Measurements from ENCODE around the gene CEMP1.
"Not testable (repeated sequence)": the region's sequence is repeated elsewhere in the genome, so short reads cannot be mapped to it uniquely, and the experiment has no call there.

Gene CEMP1

DNA sequence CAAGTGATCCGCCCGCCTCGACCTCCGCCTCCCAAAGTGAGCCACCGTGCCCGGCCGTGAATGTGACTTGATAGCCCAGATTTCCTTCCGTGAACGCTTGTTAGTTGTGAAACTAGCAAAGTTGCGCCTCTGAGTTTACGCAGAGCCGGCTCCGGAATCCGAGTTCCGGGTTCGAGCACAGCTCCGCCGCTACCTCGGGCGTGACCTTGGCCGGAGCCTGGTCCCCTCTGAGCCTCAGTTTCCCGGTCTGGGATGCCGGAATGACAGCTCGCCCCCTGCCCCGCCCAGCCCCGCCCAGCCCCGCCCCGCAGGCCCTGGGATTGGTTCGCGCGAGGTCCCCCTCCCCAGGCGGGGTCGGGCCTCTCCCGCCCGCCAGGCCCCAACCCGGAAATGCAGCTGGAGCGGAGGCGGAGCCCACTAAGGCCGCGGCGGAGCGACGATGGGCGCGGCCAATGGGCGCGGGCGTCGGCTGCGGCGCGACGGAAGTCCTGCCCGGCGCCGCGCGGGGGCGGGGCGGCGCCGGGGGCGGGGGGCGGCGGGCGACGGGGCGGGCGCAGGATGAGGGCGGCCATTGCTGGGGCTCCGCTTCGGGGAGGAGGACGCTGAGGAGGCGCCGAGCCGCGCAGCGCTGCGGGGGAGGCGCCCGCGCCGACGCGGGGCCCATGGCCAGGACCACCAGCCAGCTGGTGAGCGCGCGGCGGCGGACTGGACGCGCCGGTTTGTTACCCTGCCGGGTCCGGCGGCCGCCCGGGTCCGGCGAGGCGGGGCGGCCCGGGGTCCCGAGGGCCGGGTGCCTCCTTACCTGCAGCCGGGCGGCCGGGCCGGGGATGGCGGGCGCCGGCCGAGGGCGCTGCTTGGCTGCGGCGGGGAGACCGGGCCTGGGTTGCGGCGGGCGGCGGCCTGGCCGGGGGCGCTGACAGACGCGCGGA lies 6.5 kb upstream of the CEMP1 start, which contains the start of gene PDPK1:
Gene PDPK1, plus strand, starts transcription at position 571 of the 929 bp plus-strand sequence. Its CDS starts 92 bp downstream, at position 663.
- DNase-seq (ENCODE audit: low spot score): peak; percentile 93

DNA sequence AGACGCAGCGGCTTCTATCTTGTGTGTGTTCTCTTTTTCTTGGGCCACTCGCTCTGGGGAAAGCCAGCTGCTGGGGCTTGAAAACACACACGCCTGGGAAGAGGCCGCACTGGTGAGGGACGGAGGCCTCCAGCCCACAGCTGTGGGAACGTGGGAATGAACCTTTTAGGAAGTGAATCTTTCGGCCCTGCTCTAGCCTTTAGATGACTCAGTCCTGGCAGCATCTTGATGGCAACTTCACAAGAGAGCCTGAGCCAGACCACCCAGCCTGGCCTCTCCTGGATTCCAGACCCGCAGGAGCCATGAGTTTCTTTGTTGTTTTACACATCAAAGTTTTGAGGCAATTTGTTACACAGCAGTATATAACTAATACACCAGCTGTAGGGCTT lies 4.4 kb upstream of the CEMP1 start:
- DNase-seq (ENCODE audit: low spot score): no peak

DNA sequence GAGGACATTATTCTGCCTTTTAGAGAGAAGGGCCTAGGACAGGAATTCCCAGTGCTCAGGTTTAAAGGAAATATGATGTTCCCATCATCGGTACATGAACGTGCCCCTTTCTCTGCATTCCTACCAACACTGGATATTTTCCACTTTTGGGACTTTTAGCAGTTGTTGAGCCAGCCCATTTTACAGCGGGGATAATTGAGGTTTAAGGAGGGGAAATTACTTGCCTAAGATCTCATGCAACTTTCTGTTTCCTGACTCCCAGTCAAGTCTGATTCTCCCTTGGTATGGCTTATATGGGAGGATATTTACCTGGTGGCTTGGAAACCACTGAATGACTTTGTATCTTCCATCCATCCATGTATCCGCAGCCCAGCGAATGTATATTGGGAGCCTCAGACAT lies 3.1 kb upstream of the CEMP1 start:
- DNase-seq (ENCODE audit: low spot score): not testable (repeated sequence)

DNA sequence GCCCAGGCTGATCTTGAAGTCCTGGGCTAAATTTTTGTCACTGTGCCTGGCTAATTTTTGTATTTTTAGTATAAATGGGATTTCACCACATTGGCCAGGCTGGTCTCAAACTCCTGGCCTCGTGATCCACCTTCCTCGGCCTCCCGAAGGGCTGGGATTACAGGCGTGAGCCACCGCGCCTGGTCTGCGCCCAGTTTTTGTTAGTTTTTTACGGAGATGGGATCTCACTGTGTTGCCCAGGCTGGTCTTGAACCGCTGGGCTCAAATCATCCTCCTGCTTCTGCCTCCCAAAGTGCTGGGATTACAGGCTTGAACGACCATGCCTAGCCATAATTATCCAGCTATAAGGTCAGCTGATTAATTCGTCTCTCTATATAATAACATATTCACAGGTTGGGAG lies 2.7 kb upstream of the CEMP1 start:
- no peak for DNase-seq (ENCODE audit: low spot score)

DNA sequence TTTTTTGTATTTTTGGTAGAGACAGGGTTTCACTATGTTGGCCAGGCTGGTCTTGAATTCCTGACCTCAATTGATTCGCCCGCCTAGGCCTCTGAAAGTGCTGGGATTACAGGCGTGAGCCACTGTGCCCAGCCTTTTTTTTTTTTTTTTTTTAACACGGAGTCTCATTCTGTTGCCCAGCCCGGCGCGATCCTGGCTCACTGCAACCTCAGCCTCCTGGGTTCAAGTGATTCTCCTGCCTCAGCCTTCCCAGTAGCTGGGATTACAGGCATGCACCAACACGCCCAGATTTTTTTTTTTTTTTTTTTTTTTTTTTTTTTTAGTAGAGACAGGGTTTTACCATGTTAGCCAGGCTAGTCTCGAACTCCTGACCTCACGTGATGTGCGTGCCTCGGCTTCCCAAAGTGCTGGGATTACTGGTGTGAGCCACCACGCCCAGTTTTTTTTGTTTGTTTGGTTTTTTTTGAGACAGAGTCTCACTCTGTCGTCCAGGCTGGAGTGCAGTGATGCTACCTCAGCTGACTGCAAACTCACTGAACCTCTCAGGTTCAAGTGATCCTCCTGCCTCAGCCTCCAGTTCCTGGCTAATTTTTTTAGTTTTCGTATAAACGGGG lies 2.0 kb upstream of the CEMP1 start:
- DNase-seq (ENCODE audit: low spot score): not testable (repeated sequence)

DNA sequence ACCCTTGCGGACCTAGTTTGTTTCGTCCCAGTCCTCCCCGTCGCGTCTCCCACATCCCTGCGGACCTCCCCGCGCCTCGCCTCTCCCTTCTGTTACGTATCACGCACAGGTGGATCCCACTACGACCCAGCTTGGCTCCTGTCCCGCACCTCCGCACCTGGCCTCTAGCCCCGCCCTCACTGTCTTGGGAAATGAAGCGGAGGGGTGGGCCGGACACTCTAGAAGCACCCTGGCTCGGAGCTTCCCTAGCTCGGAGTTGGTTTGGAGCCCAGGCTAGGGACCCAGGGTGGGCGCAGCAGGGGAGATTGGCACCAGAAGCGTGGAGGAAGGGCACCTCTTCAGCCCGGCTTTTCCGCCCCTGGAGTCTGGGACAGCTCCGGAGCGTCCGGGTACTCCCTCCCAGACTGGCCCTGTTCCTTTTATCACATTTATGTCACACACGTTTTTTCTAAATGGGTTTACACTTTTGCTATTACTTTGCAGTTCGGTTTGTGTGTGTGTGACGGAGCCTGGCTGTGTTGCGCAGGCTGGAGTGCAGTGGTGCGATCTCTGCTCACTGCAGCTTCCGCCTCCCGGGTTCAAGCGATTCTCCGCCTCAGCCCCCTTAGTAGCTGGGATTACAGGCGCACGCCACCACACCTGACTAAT lies 1.4 kb upstream of the CEMP1 start:
- peak; percentile 33 for DNase-seq (ENCODE audit: low spot score)

DNA sequence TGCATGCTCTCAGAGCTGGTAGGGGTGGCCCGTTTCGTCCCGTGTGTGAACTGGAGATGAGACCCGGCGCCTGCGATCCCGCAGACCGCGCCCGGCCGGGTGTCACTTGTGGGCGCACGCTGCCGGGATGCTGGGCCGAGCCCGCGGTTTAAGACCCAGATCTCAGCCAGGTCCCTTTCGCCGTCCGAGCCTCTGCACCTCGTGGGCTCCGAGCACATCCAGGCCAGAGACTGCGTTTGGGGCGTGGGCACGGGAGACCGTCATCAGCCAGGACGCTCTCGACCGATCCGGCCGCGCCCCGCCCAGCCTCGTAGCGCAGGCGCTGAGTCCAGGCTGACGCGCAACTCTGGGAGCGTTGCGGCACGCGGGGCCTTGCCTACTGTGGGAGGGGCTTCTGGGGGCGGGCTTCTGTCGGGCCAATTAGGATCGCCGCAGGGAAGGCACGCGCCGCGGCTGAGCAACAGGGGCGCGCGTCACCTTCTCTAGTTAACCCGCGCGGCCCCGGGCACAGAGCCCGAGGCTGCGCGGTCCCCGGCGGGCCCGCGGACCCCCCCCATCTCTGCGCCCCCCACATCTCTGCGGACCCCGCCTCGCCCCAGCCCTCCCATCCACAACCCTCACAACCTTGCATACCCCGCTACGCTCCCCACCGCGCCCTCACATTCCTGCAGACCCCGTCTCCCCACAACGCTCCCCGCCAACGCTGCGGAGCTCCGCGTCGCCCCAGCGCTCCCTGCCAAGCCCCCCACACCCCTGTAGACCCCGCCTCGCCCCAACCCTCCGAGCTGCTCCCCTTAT lies 687 bp upstream of the CEMP1 start:
- DNase-seq (ENCODE audit: low spot score): peak; percentile 97

DNA sequence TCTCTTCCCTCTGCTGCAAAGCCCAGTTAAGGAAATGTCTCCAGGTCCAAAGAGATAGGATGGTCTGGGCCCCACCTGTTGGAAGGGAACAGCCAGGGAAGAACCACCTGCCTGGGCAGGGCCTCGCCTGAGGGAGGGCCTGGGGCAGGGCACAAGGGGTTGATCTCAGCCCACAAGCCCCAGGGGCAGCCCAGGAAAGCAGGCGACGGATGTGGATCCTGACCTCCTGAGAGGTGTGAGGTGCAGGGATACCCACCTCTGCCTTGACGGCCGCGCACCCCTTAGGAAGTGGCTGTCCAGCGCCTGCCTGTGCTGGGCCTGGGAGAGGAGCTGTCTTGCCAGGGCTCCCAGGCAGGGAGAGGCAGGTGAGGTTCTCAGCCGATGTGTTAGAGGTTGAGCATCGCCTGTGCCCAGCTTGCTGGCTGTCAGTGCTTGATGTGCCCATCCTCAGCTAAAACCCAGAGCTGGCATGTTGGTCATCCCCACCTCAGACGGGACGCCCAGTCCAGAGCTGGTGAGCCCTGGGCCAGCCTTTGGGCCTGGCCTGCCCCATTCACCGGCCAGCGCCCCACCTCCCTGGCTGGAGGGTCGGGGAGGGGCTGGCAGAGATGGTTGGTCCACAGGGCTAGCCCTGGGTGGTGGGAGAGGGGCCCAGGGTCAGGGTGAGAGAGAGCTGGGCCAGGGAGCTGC lies 434 bp downstream of the CEMP1 start:
- DNase-seq (ENCODE audit: low spot score): no peak

DNA sequence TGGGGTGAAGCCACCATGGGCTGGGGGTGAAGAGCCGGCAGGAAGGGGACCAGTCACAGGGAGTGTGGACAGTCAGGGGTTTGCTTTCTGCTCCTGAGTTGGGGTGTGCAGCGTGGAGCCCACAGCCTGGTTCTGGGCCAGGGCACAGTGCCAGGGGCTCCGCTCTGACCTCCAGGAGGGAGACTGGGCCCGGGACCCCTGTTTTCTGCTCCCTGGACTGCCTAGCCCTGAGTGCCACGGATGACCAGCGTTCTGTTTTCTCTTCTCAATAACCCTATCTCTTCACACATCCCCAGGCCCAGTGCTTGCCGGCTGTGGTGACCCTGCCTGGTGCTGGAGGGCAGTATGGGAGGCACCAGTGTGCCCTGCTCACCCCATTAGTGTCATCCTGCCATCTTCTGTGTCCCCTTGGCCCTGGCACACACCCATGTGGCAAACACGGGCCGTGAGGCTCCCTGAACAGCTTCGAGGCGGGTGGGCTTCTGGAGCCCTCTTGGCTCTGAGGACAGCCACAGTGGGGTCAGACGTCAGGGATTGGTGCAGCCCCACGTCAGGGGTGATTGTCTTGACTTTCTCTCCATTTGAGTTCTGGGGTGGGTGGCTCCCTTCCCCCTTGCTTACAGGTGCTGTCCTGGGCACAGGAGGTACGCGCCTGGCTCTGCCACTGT lies 1.1 kb downstream of the CEMP1 start:
- DNase-seq (ENCODE audit: low spot score): no peak

DNA sequence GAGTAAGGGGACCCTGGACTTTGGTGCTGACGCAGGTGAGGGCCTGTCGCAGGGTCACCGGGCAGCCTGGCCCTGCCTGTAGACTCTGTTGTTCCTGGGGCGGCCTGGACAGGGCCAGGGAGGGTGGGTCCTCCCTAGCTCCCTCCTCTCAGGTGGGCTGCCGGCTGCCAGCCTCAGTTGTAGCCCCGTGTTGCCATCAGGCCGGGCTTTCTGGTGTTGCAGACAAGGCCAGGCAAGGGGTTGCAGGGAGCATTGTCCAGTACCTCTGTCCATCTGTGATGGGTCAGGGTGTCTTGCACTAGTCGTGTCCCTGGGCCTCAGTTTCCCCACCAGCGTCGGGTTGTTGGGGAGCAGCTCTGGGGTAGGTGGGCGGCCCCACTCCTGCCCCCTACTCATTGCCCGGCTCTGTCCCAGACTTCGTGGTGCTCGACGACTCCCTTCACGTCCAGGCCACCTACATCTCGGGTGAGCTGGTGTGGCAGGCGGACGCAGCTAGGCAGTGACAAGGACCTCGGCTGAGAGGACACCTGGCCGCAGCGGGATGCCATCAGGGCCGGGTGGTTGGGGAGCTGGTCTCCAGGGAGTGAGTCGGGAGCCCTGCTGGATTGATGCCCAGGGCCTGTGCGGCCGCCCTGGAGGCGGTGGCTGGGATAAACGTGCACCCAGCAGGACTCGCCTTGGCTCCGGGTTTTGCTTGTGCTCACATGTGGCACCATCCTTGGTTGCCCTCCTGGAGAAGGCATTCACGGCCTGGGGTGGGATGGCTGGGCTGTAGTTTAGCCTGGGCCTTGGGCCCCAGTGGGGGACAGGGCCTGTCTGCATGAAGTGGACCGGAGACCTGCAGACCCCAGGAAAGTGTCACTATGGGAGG lies 1.9 kb downstream of the CEMP1 start:
- peak; percentile 49 for DNase-seq (ENCODE audit: low spot score)

DNA sequence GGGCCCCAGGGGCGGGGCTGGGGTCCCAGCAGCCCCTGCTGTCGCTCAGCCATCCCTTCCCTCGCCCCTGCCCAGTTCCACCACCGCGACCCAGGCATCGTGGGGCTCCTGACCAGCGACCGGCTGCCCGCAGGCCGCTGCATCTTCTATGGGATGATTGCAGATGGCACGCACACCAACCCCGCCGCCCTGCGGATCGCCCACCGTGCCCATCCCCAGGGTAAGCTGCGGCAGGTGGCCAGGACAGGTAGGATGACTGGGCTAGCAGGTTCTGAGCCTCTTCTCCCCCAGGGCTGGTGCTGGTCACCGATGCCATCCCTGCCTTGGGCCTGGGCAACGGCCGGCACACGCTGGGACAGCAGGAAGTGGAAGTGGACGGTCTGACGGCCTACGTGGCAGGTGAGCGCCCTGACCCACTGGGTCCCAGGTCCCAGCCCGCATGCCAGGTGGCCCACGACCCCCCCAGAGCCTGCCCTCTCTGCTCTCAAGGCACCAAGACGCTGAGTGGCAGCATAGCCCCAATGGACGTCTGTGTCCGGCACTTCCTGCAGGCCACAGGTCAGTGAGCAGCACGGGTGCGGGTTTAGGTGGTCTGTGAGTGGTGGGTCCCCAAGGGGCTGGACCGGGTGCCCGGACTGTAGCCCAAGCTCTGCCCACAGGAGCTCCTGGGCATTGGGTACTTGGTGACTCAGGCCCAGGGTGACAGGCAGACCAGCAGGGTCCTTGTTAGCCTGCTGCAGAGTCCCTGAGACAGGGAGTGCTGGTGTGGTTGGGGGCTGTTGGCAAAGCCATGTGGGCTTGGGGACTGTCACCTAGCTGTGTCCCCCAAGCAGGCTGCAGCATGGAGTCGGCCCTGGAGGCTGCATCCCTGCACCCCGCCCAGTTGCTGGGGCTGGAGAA lies 2.8 kb downstream of the CEMP1 start:
- DNase-seq (ENCODE audit: low spot score): no peak

DNA sequence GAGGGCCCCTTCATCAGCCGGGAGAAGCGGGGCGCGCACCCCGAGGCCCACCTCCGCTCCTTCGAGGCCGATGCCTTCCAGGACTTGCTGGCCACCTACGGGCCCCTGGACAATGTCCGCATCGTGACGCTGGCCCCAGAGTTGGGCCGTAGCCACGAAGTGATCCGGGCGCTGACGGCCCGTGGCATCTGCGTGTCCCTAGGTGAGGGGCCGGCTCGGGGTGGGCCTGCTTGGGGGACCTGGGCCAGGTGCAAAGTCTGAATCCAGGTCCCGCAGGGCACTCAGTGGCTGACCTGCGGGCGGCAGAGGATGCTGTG lies 3.5 kb downstream of the CEMP1 start:
- DNase-seq (ENCODE audit: low spot score): no peak

DNA sequence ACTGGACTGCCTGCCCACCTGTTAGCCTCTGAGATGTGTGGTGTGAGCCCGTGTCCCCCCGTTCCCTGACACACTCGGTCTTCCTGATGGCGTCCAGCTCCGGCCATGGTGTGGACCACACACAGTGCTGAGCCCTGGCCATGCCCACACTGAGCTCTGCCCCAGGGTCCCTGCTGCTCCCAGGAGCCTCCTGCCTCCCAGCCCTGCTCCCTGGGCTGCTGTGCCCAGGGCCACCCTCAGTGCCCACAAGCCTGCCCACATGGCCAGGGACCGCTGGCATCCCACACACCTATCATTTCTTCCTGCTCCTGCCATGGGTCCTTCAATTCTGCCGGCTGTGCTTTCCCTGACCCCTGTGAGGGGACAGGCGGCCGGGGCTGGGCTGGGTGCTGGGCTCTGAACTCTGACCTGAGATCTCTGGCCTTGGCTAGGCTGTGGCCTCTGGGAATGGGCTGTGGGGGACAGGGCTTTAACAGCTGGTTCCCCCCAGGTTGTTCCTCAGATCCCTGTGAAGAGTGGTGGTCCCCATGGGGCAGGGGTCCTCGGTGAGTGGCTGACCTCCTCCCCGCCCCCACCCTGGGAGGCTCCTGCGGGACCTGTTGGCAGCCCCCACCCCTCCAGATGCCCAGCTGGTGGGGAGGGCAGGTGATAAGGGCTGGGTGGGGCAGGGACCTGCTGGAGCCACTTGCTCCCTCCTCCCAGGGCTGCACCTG lies 4.0 kb downstream of the CEMP1 start:
- DNase-seq (ENCODE audit: low spot score): no peak

DNA sequence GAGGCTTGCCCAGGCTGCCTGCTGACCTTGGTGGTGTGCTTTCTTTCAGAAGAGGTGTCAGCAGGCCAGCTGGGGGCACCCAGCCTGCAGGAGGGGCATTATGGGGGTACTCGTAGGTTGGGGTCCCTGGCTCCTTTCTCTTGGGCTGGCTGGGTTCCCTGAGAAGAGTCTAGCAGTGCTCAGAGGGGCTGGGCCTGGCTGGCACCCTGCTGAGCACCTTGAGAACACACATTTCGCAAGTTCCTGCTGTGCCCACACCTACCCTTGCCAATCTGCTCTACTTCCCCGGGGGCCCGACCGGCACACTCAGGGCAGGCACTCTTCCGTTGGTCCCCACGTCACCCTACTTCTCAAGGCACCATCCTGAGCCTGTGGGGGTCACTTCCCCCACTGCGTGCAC lies 5.1 kb downstream of the CEMP1 start:
- DNase-seq (ENCODE audit: low spot score): no peak

DNA sequence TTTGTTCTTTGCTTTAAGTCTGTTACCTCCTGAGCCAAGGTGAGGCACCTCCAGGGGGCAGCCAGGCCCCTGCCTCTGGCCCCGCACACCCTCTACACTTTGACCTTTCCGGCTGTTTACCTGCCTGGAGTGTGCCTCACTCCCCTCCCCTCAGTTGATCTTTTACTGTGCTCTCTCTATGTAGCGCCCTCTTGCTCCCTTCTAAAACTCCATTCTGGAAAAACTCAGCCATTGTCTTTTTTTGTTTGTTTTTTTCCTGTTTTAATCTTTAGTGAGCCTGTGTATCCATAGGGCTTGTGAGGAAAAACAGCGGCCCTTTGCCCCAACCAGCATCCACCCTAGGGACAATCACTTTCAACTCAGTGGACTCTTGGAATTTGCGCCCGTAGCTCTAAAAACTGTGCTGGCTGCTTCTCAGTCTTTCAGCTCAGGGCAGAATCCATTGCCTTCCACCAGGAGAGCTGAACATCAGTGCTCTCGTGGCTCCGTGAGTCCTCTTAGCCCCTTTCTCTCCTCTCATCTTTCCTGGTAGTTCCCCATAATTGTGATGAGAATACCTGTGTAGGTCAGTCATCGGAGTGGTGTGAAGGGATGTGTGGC lies 6.8 kb downstream of the CEMP1 start:
- DNase-seq (ENCODE audit: low spot score): no peak

DNA sequence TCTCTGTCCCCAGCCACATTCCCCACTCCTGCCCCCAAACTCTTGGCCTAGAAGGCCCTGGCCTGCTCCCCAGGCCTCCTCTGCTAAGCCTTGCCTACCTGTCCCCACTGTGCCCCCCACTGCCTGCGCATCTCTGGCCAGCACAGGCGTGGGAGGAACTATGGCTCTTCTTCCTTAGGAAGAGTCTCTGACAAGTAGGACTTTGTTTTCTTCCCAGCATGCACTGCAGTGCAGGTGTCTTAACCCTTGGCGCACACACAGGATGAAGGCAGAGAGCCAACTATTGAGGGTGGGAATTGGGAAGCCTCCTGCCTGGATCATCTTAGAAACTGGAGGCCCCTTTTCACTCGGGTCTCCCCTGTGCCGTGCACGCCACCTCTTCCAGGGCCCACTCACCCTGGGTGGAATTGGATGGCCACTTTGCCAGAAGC lies 7.4 kb downstream of the CEMP1 start:
- no peak for DNase-seq (ENCODE audit: low spot score)

DNA sequence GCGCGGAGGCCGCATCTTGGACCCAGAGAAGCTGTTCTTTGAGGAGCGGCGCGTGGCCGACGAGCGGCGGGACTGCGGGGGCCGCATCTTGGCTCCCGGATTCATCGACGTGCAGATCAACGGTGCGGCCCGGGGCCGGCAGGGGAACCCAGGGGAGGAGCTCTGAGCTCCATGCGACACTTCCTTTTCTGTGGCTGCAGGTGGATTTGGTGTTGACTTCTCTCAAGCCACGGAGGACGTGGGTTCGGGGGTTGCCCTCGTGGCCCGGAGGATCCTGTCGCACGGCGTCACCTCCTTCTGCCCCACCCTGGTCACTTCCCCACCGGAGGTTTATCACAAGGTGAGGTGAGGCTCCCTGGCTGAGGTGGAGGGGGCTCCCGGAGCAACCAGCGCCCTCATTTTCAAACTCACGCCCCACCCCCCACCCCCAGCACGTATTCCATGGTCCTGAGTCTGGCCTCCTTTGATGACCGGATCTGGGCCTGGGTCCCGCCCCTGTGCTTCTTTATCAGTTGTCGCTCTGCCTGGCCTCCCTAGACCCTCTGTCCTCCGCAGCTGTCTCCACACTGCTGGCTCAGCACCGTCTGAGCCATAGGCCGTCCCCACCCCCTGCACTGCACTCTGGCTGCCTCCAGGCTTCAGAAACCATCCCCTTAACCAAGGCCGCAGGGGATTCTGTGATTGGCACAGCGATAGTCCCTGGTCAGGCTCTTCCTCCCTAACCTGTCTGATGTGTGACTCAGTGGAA lies 10.2 kb downstream of the CEMP1 start:
- DNase-seq (ENCODE audit: low spot score): peak; percentile 69
